Lower leg skin (tissue), 3 donors: Measurements from ENCODE around the gene NOS3.

Experiments used
- POLR2A ChIP-seq, 2 donors: fragments of 450-650 bp; IDR thresholded peaks; one replicate each; pipeline ENCODE4 v1.6.1; 2016 to 2017; ENCODE audit warnings: antibody characterized with exemption in 2 of 2, mild to moderate bottlenecking in 1 of 2, moderate library complexity in 1 of 2
- TF ChIP-seq, protein P1 (sequence below), 3 donors: fragments of 450-650 bp; IDR thresholded peaks; one replicate each; pipeline ENCODE4 v1.5.1; 2016; ENCODE audit warnings: antibody characterized with exemption in 3 of 3, mild to moderate bottlenecking in 3 of 3, moderate library complexity in 2 of 3

- TF ChIP-seq POLR2A (IDR thresholded peaks at IDR 0.05) = no peak
- TF ChIP-seq, protein P1, sequence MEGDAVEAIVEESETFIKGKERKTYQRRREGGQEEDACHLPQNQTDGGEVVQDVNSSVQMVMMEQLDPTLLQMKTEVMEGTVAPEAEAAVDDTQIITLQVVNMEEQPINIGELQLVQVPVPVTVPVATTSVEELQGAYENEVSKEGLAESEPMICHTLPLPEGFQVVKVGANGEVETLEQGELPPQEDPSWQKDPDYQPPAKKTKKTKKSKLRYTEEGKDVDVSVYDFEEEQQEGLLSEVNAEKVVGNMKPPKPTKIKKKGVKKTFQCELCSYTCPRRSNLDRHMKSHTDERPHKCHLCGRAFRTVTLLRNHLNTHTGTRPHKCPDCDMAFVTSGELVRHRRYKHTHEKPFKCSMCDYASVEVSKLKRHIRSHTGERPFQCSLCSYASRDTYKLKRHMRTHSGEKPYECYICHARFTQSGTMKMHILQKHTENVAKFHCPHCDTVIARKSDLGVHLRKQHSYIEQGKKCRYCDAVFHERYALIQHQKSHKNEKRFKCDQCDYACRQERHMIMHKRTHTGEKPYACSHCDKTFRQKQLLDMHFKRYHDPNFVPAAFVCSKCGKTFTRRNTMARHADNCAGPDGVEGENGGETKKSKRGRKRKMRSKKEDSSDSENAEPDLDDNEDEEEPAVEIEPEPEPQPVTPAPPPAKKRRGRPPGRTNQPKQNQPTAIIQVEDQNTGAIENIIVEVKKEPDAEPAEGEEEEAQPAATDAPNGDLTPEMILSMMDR (IDR thresholded peaks at IDR 0.05) = no peak
Observed at GRCh38 chr7:151039850-151040548, 49.2 kb downstream of the NOS3 start.
